Prostate gland (tissue), 2 donors: Measurements from ENCODE around the gene MLF1.

Source experiments
- POLR2A ChIP-seq: fragments of 450-650 bp; IDR thresholded peaks from one replicate; pipeline ENCODE4 v1.6.1; 2016; ENCODE audit warnings: antibody characterized with exemption, mild to moderate bottlenecking
- TF ChIP-seq, protein P1 (sequence below), 4 experiments: fragments of 200-600 bp in 2 of 4; fragments of 450-650 bp in 2 of 4; sonication (generic) in 2 of 4; IDR thresholded peaks; 1 replicate in 3 of 4; 2 replicates in 1 of 4; pipeline ENCODE4 v1.5.1; 2016 to 2019; ENCODE audit warnings: antibody characterized with exemption in 4 of 4, mild to moderate bottlenecking in 2 of 4, moderate library complexity in 2 of 4

DNA sequence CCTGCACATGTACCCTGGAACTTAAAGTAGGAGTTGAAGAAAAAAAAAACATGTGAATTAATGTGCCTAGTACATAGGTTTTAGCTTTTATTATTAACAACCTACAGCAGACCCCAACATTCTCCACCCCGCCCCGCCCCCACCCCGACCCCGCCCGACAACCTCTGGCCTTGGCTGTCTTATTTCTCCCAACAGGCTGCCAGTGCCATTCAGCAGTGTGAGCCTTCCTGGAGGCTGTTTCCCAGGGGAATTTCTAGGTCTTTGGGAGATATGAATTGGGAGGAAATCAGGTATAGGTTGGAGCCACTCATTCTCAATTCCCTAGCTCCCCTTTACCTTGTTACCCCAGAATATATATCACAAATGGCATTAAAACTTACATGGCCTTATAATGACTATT lies 8.3 kb upstream of the MLF1 start:
- TF ChIP-seq, protein P1, sequence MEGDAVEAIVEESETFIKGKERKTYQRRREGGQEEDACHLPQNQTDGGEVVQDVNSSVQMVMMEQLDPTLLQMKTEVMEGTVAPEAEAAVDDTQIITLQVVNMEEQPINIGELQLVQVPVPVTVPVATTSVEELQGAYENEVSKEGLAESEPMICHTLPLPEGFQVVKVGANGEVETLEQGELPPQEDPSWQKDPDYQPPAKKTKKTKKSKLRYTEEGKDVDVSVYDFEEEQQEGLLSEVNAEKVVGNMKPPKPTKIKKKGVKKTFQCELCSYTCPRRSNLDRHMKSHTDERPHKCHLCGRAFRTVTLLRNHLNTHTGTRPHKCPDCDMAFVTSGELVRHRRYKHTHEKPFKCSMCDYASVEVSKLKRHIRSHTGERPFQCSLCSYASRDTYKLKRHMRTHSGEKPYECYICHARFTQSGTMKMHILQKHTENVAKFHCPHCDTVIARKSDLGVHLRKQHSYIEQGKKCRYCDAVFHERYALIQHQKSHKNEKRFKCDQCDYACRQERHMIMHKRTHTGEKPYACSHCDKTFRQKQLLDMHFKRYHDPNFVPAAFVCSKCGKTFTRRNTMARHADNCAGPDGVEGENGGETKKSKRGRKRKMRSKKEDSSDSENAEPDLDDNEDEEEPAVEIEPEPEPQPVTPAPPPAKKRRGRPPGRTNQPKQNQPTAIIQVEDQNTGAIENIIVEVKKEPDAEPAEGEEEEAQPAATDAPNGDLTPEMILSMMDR (IDR thresholded peaks at IDR 0.05) = no peak
- no peak for TF ChIP-seq POLR2A
